ENCODE data around the gene CTCFL.

CTCFL gene

GRCh38 chr20:57500962-57501361, 24.0 kb downstream of the CTCFL start:
- DNase-seq (ENCODE audit: low read depth), result no peak
- TF ChIP-seq, protein P1, sequence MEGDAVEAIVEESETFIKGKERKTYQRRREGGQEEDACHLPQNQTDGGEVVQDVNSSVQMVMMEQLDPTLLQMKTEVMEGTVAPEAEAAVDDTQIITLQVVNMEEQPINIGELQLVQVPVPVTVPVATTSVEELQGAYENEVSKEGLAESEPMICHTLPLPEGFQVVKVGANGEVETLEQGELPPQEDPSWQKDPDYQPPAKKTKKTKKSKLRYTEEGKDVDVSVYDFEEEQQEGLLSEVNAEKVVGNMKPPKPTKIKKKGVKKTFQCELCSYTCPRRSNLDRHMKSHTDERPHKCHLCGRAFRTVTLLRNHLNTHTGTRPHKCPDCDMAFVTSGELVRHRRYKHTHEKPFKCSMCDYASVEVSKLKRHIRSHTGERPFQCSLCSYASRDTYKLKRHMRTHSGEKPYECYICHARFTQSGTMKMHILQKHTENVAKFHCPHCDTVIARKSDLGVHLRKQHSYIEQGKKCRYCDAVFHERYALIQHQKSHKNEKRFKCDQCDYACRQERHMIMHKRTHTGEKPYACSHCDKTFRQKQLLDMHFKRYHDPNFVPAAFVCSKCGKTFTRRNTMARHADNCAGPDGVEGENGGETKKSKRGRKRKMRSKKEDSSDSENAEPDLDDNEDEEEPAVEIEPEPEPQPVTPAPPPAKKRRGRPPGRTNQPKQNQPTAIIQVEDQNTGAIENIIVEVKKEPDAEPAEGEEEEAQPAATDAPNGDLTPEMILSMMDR (IDR thresholded peaks at IDR 0.05; ENCODE audit: low read depth, low read length, missing control alignments), result no peak
- no peak overlapping the region for H3K4me3 ChIP-seq (ENCODE audit: low read depth, low read length)

GRCh38 chr20:57500235-57500634, 24.7 kb downstream of the CTCFL start:
- DNase-seq (ENCODE audit: low read depth), result no peak
- H3K4me3 ChIP-seq (ENCODE audit: low read depth, low read length), result no peak overlapping the region
- TF ChIP-seq, protein P1 (IDR thresholded peaks at IDR 0.05; ENCODE audit: low read depth, low read length, missing control alignments), result no peak

- no peak for DNase-seq (ENCODE audit: low read depth)
- TF ChIP-seq, protein P1 (IDR thresholded peaks at IDR 0.05; ENCODE audit: low read depth, low read length, missing control alignments), result no peak
- no peak overlapping the region for H3K4me3 ChIP-seq (ENCODE audit: low read depth, low read length)
These were observed 25.3 kb downstream of the CTCFL start for GRCh38 chr20:57499676-57500075.

GRCh38 chr20:57498425-57499400, 26.2 kb downstream of the CTCFL start:
- no peak for DNase-seq (ENCODE audit: low read depth)
- TF ChIP-seq, protein P1 (IDR thresholded peaks at IDR 0.05; ENCODE audit: low read depth, low read length, missing control alignments), result peak; percentile 71
- no peak overlapping the region for H3K4me3 ChIP-seq (ENCODE audit: low read depth, low read length)

DNA sequence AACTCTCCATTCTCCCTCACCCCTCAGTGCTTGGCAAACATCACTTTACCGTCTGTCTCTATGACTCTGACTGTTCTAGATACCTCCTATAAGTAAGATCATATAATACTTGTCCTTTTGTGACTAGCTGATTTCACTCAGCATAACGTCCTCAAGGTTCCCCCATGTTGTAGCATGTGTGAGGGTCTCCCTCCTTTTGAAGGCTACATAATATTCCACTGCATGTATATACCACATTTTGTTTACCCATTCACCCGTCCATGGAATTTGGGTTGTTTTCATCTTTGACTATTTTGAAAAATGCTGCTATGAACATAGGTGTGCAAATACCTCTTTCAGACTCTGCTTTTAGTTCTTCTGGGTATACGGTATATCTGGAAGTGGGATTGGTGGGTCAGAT, 28.3 kb downstream of the CTCFL start:
- DNase-seq (ENCODE audit: low read depth), result no peak
- H3K4me3 ChIP-seq (ENCODE audit: low read depth, low read length), result no peak overlapping the region
- TF ChIP-seq, protein P1 (IDR thresholded peaks at IDR 0.05; ENCODE audit: low read depth, low read length, missing control alignments), result no peak

DNA sequence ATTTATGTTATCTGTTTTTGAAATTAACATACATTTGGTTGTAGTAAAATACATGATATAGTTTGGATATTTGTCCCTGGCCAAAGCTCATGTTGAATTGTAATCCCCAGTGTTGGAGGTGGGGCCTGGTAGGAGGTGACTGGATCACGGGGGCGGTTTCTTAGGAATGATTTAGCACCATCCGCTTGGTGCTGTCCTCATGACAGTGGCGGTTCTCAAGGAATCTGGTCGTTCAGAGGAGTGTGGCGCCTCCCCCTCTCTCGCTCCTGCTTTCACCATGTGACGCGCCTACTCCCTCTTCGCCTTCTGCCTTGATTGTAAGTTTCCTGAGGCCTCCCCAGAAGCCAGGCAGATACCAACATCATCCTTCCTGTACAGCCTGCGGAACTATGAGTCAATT, 29.0 kb downstream of the CTCFL start:
- no peak overlapping the region for H3K4me3 ChIP-seq (ENCODE audit: low read depth, low read length)
- TF ChIP-seq, protein P1 (IDR thresholded peaks at IDR 0.05; ENCODE audit: low read depth, low read length, missing control alignments), result no peak
- no peak for DNase-seq (ENCODE audit: low read depth)

Measured in GM12864 (cell line).